CD14-positive monocyte (primary cell): ENCODE data around the gene TOM1L1. TPM values are rescaled to one million over a fixed set of nuclear protein-coding genes. Genes with fewer than 3 reads are reported as not detected.

Experiments
- DNase-seq, 3 donors: peaks; one replicate each; pipeline ENCODE4 v3.0.0-alpha.2; 2011 to 2022
- H2AFZ ChIP-seq: 2 replicates; pipeline ENCODE4 v1.6.0; 2012; ENCODE audit warnings: mild to moderate bottlenecking, low read depth, low read length, inconsistent platforms; ENCODE audit not compliant: insufficient read depth, poor library complexity, severe bottlenecking
- H3K27ac ChIP-seq, 2 donors: 1 replicate in 1 of 2; 2 replicates in 1 of 2; pipeline ENCODE4 v1.5.1; 2012 to 2013; ENCODE audit warnings: low read length in 2 of 2, control low read depth in 1 of 2, inconsistent platforms in 1 of 2, low read depth in 1 of 2, mild to moderate bottlenecking in 1 of 2
- H3K27me3 ChIP-seq, 2 donors: one replicate each; pipeline versions ENCODE4 v1.6.0 to v1.6.1; 2011 to 2013; ENCODE audit warnings: low read length in 2 of 2; ENCODE audit not compliant: control insufficient read depth in 2 of 2, insufficient read depth in 2 of 2
- H3K36me3 ChIP-seq, 2 donors: replicated peaks in 1 of 2; 1 replicate in 1 of 2; 2 replicates in 1 of 2; pipeline versions ENCODE4 v1.5.1 to v1.6.1; 2012 to 2013; ENCODE audit warnings: low read length in 2 of 2, control low read depth in 1 of 2, inconsistent platforms in 1 of 2, mild to moderate bottlenecking in 1 of 2; ENCODE audit not compliant: insufficient read depth in 2 of 2, control insufficient read depth in 1 of 2
- H3K4me1 ChIP-seq, 2 donors: 1 replicate in 1 of 2; 2 replicates in 1 of 2; pipeline versions ENCODE4 v1.5.1 to v1.6.1; 2012 to 2013; ENCODE audit warnings: low read length in 2 of 2, control low read depth in 1 of 2, inconsistent platforms in 1 of 2, mild to moderate bottlenecking in 1 of 2, moderate library complexity in 1 of 2; ENCODE audit not compliant: insufficient read depth in 2 of 2, control insufficient read depth in 1 of 2
- H3K4me2 ChIP-seq: replicated peaks from 2 replicates; pipeline ENCODE3; 2012; ENCODE audit warnings: low read length, moderate library complexity, mild to moderate bottlenecking; ENCODE audit not compliant: poor library complexity, severe bottlenecking; ENCODE audit errors: extremely low read depth
- H3K4me3 ChIP-seq, 3 experiments: fragments of 200-600 bp in 1 of 3; sonication (generic) in 1 of 3; replicated peaks in 1 of 3; 1 replicate in 2 of 3; 2 replicates in 1 of 3; pipeline ENCODE4 v1.5.1; 2011 to 2013; ENCODE audit warnings: low read length in 3 of 3, mild to moderate bottlenecking in 3 of 3, control low read depth in 2 of 3, low read depth in 2 of 3, inconsistent platforms in 1 of 3, moderate library complexity in 1 of 3
- H3K79me2 ChIP-seq: 2 replicates; pipeline ENCODE4 v1.6.0; 2012; ENCODE audit warnings: mild to moderate bottlenecking, control low read depth, inconsistent platforms, low read length, moderate library complexity; ENCODE audit not compliant: insufficient read depth
- H3K9ac ChIP-seq: 2 replicates; pipeline ENCODE4 v1.6.0; 2017; ENCODE audit warnings: low read length, mild to moderate bottlenecking; ENCODE audit not compliant: insufficient read depth, poor library complexity, severe bottlenecking
- H3K9me3 ChIP-seq, 2 donors: replicated peaks in 1 of 2; 1 replicate in 1 of 2; 2 replicates in 1 of 2; pipeline versions ENCODE4 v1.5.1 to v1.6.1; 2012 to 2013; ENCODE audit warnings: low read length in 2 of 2, control low read depth in 1 of 2; ENCODE audit not compliant: control insufficient read depth in 1 of 2, insufficient read depth in 1 of 2
- H4K20me1 ChIP-seq: 2 replicates; pipeline ENCODE4 v1.6.0; 2012; ENCODE audit warnings: mild to moderate bottlenecking, low read length, control low read depth, moderate library complexity; ENCODE audit not compliant: insufficient read depth
- H3K27ac Mint-ChIP-seq, 7 donors: one replicate each; pipeline ENCODE4 v1.8.0; 2020; ENCODE audit warnings: mild to moderate bottlenecking in 7 of 7, mixed read lengths in 7 of 7, moderate library complexity in 6 of 7, inconsistent platforms in 2 of 7
- H3K27me3 Mint-ChIP-seq, 3 donors: one replicate each; pipeline ENCODE4 v1.8.0; 2021 to 2022; ENCODE audit warnings: low read depth in 3 of 3, mild to moderate bottlenecking in 3 of 3, mixed read lengths in 3 of 3, moderate library complexity in 3 of 3, inconsistent platforms in 1 of 3
- H3K36me3 Mint-ChIP-seq, 2 donors: one replicate each; pipeline ENCODE4 v1.8.0; 2020; ENCODE audit warnings: mixed read lengths in 2 of 2, inconsistent platforms in 1 of 2, mild to moderate bottlenecking in 1 of 2
- H3K4me1 Mint-ChIP-seq: one replicate; pipeline ENCODE4 v1.8.0; 2020; ENCODE audit warnings: mild to moderate bottlenecking, mixed read lengths
- H3K4me3 Mint-ChIP-seq, 2 donors: one replicate each; pipeline ENCODE4 v1.8.0; 2020; ENCODE audit warnings: mild to moderate bottlenecking in 2 of 2, mixed read lengths in 2 of 2, moderate library complexity in 1 of 2
- H3K9me3 Mint-ChIP-seq, 7 donors: one replicate each; pipeline ENCODE4 v1.8.0; 2020 to 2022; ENCODE audit warnings: mixed read lengths in 7 of 7, mild to moderate bottlenecking in 6 of 7, moderate library complexity in 6 of 7, inconsistent platforms in 2 of 7
- WGBS: methylation state at CpG from one replicate; pipeline ENCODE4 v1.1.5; 2013; ENCODE audit warnings: missing lambda C conversion rate; ENCODE audit not compliant: insufficient coverage; 5-methylcytosine and 5-hydroxymethylcytosine counted together
- intact Hi-C, 2 donors: fragments of 100-400 bp; cut with micrococcal nuclease; formaldehyde crosslinking; loops; one replicate each; pipeline versions ENCODE4 v1.15.0 to v1.15.1; 2023
- polyA plus RNA-seq, 3 donors: library from polyadenylated mRNA; depleted of rRNA in 1 of 3; unstranded in 2 of 3; stranded (reverse) in 1 of 3; fragments of 300-500 nt in 2 of 3; fragments of >200 nt in 1 of 3; fragmentation: Illumina TruSeq in 2 of 3; gene quantifications; 1 replicate in 2 of 3; 2 replicates in 1 of 3; pipeline ENCODE4 v1.2.3, GENCODE V29; 2012 to 2021
- TF ChIP-seq, protein P1 (sequence below): fragments of 200-600 bp; IDR thresholded peaks from one replicate; pipeline ENCODE4 v1.8.0; 2022; ENCODE audit warnings: antibody characterized with exemption, mild to moderate bottlenecking

The TOM1L1 gene
- polyA plus RNA-seq, 3 donors: 0.32 TPM; not detected in 2

DNA sequence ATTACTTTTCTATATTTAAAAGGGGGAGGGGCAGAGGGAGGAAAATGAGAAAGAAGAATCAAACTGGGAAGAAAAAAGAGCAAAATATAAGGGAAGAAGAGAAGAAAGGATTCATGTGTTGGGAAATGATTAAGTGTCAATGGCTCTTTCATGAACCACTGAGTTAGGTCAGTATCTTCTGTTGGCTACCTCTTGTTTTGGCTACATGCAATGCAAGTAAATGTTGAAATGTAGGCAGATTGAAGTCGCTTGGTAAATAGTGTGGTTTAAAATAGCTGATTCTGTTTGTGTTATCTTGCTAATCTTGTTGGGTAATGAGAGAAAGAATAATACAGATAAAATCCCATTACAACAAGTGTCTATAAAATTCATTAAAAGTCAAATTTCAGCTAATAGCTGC lies 40.6 kb downstream of the TOM1L1 start:
- Histone ChIP-seq H3K27me3 (no peaks in the 10 kb centered on the region), H3K9ac (no peak overlapping the region), H3K4me2 (no peak overlapping the region), H3K4me3 (no peak overlapping the region), H3K79me2 (no peaks in the 10 kb centered on the region), H3K4me1 (no peaks in the 10 kb centered on the region), H4K20me1 (no peaks in the 10 kb centered on the region), H3K36me3 (no peaks in the 10 kb centered on the region), H2AFZ (no peak overlapping the region), H3K9me3 (no peaks in the 10 kb centered on the region), H3K27ac (no peak overlapping the region)
- Mint-ChIP-seq H3K4me1 (no peaks in the 10 kb centered on the region), H3K9me3 (peaks cover 0 to 1% (median 0%) of the 10 kb centered on the region in 7 donors), H3K27ac (no peak overlapping the region), H3K4me3 (no peak overlapping the region), H3K27me3 (peaks cover 0 to 2% (median 0%) of the 10 kb centered on the region in 3 donors), H3K36me3 (no peaks in the 10 kb centered on the region)
- intact Hi-C loops: no loop called here
- TF ChIP-seq, protein P1, sequence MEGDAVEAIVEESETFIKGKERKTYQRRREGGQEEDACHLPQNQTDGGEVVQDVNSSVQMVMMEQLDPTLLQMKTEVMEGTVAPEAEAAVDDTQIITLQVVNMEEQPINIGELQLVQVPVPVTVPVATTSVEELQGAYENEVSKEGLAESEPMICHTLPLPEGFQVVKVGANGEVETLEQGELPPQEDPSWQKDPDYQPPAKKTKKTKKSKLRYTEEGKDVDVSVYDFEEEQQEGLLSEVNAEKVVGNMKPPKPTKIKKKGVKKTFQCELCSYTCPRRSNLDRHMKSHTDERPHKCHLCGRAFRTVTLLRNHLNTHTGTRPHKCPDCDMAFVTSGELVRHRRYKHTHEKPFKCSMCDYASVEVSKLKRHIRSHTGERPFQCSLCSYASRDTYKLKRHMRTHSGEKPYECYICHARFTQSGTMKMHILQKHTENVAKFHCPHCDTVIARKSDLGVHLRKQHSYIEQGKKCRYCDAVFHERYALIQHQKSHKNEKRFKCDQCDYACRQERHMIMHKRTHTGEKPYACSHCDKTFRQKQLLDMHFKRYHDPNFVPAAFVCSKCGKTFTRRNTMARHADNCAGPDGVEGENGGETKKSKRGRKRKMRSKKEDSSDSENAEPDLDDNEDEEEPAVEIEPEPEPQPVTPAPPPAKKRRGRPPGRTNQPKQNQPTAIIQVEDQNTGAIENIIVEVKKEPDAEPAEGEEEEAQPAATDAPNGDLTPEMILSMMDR: no peak
- WGBS: no CpG with 5 or more reads among the region's 1 CpG
- DNase-seq: no peak

- H2AFZ ChIP-seq: no peak overlapping the region
- Mint-ChIP-seq H3K27ac (no peak overlapping the region), H3K27me3 (peaks cover 0 to 2% (median 2%) of the 10 kb centered on the region in 3 donors), H3K4me3 (no peak overlapping the region), H3K4me1 (no peaks in the 10 kb centered on the region), H3K36me3 (no peaks in the 10 kb centered on the region), H3K9me3 (peaks cover 0 to 3% (median 0%) of the 10 kb centered on the region in 7 donors)
- H3K27ac ChIP-seq: no peak overlapping the region
- H3K4me3 ChIP-seq: no peak overlapping the region
- 25% methylated on average over 1 of the region's 1 CpG for WGBS
- no peaks in the 10 kb centered on the region for H4K20me1 ChIP-seq
- no peak overlapping the region for H3K4me2 ChIP-seq
- no peaks in the 10 kb centered on the region for H3K79me2 ChIP-seq
- no peaks in the 10 kb centered on the region for H3K27me3 ChIP-seq
- H3K9me3 ChIP-seq: no peaks in the 10 kb centered on the region
- no peaks in the 10 kb centered on the region for H3K4me1 ChIP-seq
- intact Hi-C loops: no loop called here
- TF ChIP-seq, protein P1: no peak
- no peaks in the 10 kb centered on the region for H3K36me3 ChIP-seq
- no peak overlapping the region for H3K9ac ChIP-seq
- DNase-seq: no peak
Observed at GRCh38 chr17:54944796-54945195, 44.1 kb downstream of the TOM1L1 start.
